GM21447 (cell line): Measurements from ENCODE around the gene LRP6.
"Not testable (repeated sequence)": the region's sequence is repeated elsewhere in the genome, so short reads cannot be mapped to it uniquely, and the experiment has no call there.

Source experiments
- ATAC-seq: cut with Tn5 transposase; IDR thresholded peaks from one replicate; pipeline ENCODE4 v1.9.1; 2021; ENCODE audit not compliant: unreplicated experiment

Gene LRP6

GRCh38 chr12:12266873-12267741, at the start of gene LRP6:
Gene LRP6, minus strand, starts transcription at chr12:12267044. Its CDS starts 309 bp downstream, at chr12:12266735.
- ATAC-seq = peak; percentile 74

- ATAC-seq = no peak
Observed at GRCh38 chr12:12315838-12316237, 49.0 kb upstream of the LRP6 start.

- not testable (repeated sequence) for ATAC-seq
Observed at GRCh38 chr12:12310695-12311094, 43.9 kb upstream of the LRP6 start.

- no peak for ATAC-seq
Observed at GRCh38 chr12:12305568-12306300, 38.9 kb upstream of the LRP6 start.

- no peak for ATAC-seq
Observed at GRCh38 chr12:12302976-12303375, 36.1 kb upstream of the LRP6 start.

- ATAC-seq = no peak
Observed at GRCh38 chr12:12301122-12301521, 34.3 kb upstream of the LRP6 start.

GRCh38 chr12:12297201-12297830, 30.5 kb upstream of the LRP6 start:
- ATAC-seq = no peak

GRCh38 chr12:12294215-12295005, 27.6 kb upstream of the LRP6 start:
- no peak for ATAC-seq

GRCh38 chr12:12290206-12290605, 23.4 kb upstream of the LRP6 start:
- no peak for ATAC-seq

- ATAC-seq = no peak
Observed at GRCh38 chr12:12286441-12286840, 19.6 kb upstream of the LRP6 start.

- no peak for ATAC-seq
Observed at GRCh38 chr12:12282761-12283425, 16.0 kb upstream of the LRP6 start.

GRCh38 chr12:12282202-12282601, 15.4 kb upstream of the LRP6 start:
- ATAC-seq = no peak

- no peak for ATAC-seq
Observed at GRCh38 chr12:12281134-12281533, 14.3 kb upstream of the LRP6 start.

GRCh38 chr12:12278899-12279298, 12.1 kb upstream of the LRP6 start:
- ATAC-seq = no peak

GRCh38 chr12:12275874-12276273, 9.0 kb upstream of the LRP6 start:
- no peak for ATAC-seq

GRCh38 chr12:12273291-12273957, 6.6 kb upstream of the LRP6 start:
- ATAC-seq = no peak

GRCh38 chr12:12272869-12273268, 6.0 kb upstream of the LRP6 start:
- no peak for ATAC-seq

GRCh38 chr12:12270226-12270625, 3.4 kb upstream of the LRP6 start:
- no peak for ATAC-seq

GRCh38 chr12:12267742-12268200, 927 bp upstream of the LRP6 start:
- no peak for ATAC-seq

- no peak for ATAC-seq
Observed at GRCh38 chr12:12266389-12266872, 413 bp downstream of the LRP6 start.
